Ovary (tissue), 9 donors: ENCODE results near the gene ARNT2. TPM values are rescaled to one million over a fixed set of nuclear protein-coding genes. Genes with fewer than 3 reads are reported as not detected.
A peak's percentile ranks its signal among the peaks of the same experiment; 100 is the strongest.

Source experiments
- DNase-seq, 5 donors: peaks; one replicate each; pipeline ENCODE4 v3.0.0-alpha.2; 2019 to 2020
- H3K27ac ChIP-seq, 2 donors: fragments of 200-600 bp; one replicate each; pipeline versions ENCODE4 v1.5.1 to v1.8.0; 2019 to 2022
- H3K27me3 ChIP-seq: fragments of 200-600 bp; one replicate; pipeline ENCODE4 v1.8.0; 2022
- H3K36me3 ChIP-seq: fragments of 200-600 bp; sonication (generic); one replicate; pipeline ENCODE4 v1.5.1; 2019
- H3K4me1 ChIP-seq: one replicate; pipeline ENCODE4 v1.8.1; 2013; ENCODE audit warnings: mild to moderate bottlenecking, moderate library complexity; ENCODE audit not compliant: insufficient read depth
- H3K4me3 ChIP-seq: fragments of 200-600 bp; sonication (generic); one replicate; pipeline ENCODE4 v1.5.1; 2017
- H3K9me3 ChIP-seq, 2 donors: fragments of 200-600 bp in 1 of 2; sonication (generic) in 1 of 2; one replicate each; pipeline versions ENCODE4 v1.5.1 to v1.8.1; 2013 to 2019; ENCODE audit warnings: mild to moderate bottlenecking in 1 of 2, moderate library complexity in 1 of 2
- EP300 ChIP-seq: sonication (generic); formaldehyde crosslinking; IDR thresholded peaks from one replicate; pipeline ENCODE4 v1.6.1; 2017; ENCODE audit warnings: antibody characterized with exemption
- POLR2A ChIP-seq: fragments of 450-650 bp; IDR thresholded peaks from one replicate; pipeline ENCODE4 v1.6.1; 2017; ENCODE audit warnings: antibody characterized with exemption, mild to moderate bottlenecking, moderate library complexity
- WGBS, 3 donors: extraction: QIAGEN DNeasy Blood & Tissue Kit in 1 of 3; methylation state at CpG; one replicate each; pipeline versions ENCODE4 v1.1.5 to v1.1.7; 2013 to 2017; 5-methylcytosine and 5-hydroxymethylcytosine counted together
- intact Hi-C, 4 donors: fragments of 100-400 bp; cut with DNase I; formaldehyde crosslinking; loops; one replicate each; pipeline versions ENCODE4 v1.11.0 to v1.15.1; 2022 to 2023
- polyA plus RNA-seq, 2 donors: library from polyadenylated mRNA; stranded (reverse); fragments of 200-250 nt in 1 of 2; fragments of 350-450 nt in 1 of 2; fragmentation: Illumina TruSeq in 1 of 2; extraction: RNeasy Lipid Tissue Mini Kit (QIAGEN cat#74804) in 1 of 2; gene quantifications; one replicate each; pipeline ENCODE4 v1.2.3, GENCODE V29; 2013 to 2014
- total RNA-seq, 7 donors: library from RNA; depleted of rRNA in 2 of 7; stranded (reverse); fragments of >200 nt in 2 of 7; fragmentation: NEBNext Ultra II Directional in 3 of 7; extraction: Animal tissue kit (Norgen Biotek cat#: 25700) in 3 of 7; gene quantifications; one replicate each; pipeline versions ENCODE4 v1.1.0 to v1.2.4, GENCODE V29; 2016 to 2023
- TF ChIP-seq, protein P1 (sequence below), 3 donors: fragments of 450-650 bp in 2 of 3; fragments of 200-600 bp in 1 of 3; IDR thresholded peaks; one replicate each; pipeline versions ENCODE4 v1.5.1 to v1.8.0; 2016 to 2022; ENCODE audit warnings: antibody characterized with exemption in 3 of 3, mild to moderate bottlenecking in 1 of 3
- donor health status: DM: no; HTN: no; CAD: no; lungs with moderate emphysema.
- donor health status: DM: no; HTN: no; CAD: no.
- donor health status: Bipolar disorder and iron deficiency.
- donor health status: DM: yes; HTN: yes; CAD: no.
- donor health status: DM: no; HTN: no; CAD: no.
- donor health status: DM: yes; HTN: yes; CAD: no.

Gene ARNT2
- total and polyA plus RNA-seq, 9 donors: 11.0 to 20.5 (median 16.2) TPM

DNA sequence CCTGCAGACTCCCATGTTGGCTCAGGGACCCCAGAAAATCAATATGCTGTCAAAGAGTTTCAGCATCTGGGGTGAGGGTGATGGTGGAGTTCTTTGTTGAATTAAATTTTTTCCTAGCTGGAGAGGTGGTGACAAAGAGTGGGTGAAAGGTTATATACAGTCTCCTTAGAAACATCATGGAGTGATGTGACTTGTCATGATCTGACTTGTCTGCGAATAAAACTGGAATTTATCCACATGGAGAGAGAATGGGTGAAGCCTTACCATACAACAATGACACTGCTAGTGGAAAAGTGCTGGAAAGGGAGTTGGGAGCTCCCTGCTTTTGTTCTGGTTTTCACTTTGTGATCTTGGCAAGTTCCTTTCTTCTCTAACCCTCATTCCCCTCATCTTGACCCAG is 75.0 kb downstream of the ARNT2 start:
- TF ChIP-seq EP300 (no peak), POLR2A (no peak)
- TF ChIP-seq, protein P1, sequence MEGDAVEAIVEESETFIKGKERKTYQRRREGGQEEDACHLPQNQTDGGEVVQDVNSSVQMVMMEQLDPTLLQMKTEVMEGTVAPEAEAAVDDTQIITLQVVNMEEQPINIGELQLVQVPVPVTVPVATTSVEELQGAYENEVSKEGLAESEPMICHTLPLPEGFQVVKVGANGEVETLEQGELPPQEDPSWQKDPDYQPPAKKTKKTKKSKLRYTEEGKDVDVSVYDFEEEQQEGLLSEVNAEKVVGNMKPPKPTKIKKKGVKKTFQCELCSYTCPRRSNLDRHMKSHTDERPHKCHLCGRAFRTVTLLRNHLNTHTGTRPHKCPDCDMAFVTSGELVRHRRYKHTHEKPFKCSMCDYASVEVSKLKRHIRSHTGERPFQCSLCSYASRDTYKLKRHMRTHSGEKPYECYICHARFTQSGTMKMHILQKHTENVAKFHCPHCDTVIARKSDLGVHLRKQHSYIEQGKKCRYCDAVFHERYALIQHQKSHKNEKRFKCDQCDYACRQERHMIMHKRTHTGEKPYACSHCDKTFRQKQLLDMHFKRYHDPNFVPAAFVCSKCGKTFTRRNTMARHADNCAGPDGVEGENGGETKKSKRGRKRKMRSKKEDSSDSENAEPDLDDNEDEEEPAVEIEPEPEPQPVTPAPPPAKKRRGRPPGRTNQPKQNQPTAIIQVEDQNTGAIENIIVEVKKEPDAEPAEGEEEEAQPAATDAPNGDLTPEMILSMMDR (IDR thresholded peaks at IDR 0.05): no peak
- no peaks in the 10 kb centered on the region for H3K9me3 ChIP-seq
- WGBS, 3 donors: 94 to 100% (median 97%) methylated on average over 1 of the region's 1 CpG
- no peak overlapping the region for H3K4me3 ChIP-seq
- intact Hi-C loops: no loop called here
- H3K4me1 ChIP-seq: peaks cover 23% of the 10 kb centered on the region
- no peak for DNase-seq
- H3K36me3 ChIP-seq: no peaks in the 10 kb centered on the region
- no peaks in the 10 kb centered on the region for H3K27me3 ChIP-seq
- no peak overlapping the region for H3K27ac ChIP-seq

DNA sequence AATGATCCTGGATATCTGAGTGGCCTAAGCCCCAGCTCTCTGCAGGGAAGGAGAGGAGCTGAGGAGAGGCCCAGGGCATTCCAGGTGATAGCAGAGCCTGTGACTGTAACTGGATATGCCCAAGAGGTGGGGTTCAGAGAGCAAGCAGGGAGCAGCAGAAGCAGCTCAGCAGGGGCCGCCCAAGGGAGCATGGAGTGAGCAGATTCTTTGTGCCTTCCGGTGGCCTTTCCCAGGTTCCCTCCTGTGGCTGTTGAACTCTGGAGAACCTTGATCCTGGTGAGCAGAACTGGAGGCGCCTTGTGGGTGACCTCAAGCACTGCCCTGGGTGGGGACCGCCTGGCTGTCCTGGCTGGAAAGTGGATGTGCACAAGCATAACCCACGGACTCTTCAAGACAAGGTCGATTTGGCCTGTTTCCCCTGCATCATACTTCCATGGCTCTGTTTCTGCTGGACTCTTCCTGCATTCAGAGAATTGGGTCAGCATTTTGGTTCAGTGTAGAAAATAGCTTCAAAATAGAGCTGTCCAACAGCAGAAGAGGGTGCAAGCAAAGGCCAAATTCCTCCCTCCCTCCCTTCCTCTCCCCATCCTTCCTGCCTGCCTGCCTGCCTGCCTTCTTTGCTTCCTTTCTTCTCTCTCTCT is 76.1 kb downstream of the ARNT2 start:
- WGBS, 3 donors: 29 to 34% (median 31%) methylated on average over 6 of the region's 6 CpGs
- H3K4me1 ChIP-seq: peaks cover 27% of the 10 kb centered on the region
- no peak overlapping the region for H3K4me3 ChIP-seq

DNA sequence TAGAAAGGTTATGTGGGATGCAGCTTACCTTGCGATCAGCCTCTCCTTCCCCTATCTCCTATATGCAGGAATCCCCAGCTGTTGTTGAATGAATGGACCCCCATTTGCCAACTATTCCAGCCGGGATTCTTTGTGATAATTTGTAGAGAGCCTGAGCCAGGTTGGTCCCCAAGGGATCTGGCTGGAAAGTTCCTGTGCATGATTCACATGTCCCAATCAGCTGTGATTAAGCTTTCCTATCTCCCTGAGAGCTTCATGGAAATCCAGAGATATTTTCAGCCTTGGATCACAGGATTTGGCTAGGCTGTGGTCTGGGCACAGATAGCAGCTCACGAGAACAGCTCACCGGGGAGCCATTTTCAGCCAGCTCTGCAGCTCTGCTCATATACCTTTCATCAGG is 76.7 kb downstream of the ARNT2 start:
- H3K4me1 ChIP-seq: peaks cover 33% of the 10 kb centered on the region
- H3K9me3 ChIP-seq: no peaks in the 10 kb centered on the region
- H3K27ac ChIP-seq: peak overlapping the region in 1 of 2 donors; percentile 28
- WGBS, 3 donors: 4 to 9% (median 5%) methylated on average over 4 of the region's 4 CpGs
- H3K4me3 ChIP-seq: no peak overlapping the region
- DNase-seq: peak; percentile 51 to 78 (median 76)
- H3K36me3 ChIP-seq: no peaks in the 10 kb centered on the region
- TF ChIP-seq, protein P1 (IDR thresholded peaks at IDR 0.05): no peak
- no peak for TF ChIP-seq POLR2A
- intact Hi-C loops: no loop called here
- no peaks in the 10 kb centered on the region for H3K27me3 ChIP-seq

More for the DNA sequence above, 76.1 kb downstream of the ARNT2 start:
- Histone ChIP-seq H3K27ac (peak overlapping the region in 1 of 2 donors; percentile 28), H3K27me3 (no peaks in the 10 kb centered on the region), H3K36me3 (no peaks in the 10 kb centered on the region), H3K9me3 (no peaks in the 10 kb centered on the region)
- intact Hi-C loops: no loop called here
- DNase-seq: no peak
- TF ChIP-seq POLR2A (no peak), EP300 (no peak)
- TF ChIP-seq, protein P1 (IDR thresholded peaks at IDR 0.05): no peak

DNA sequence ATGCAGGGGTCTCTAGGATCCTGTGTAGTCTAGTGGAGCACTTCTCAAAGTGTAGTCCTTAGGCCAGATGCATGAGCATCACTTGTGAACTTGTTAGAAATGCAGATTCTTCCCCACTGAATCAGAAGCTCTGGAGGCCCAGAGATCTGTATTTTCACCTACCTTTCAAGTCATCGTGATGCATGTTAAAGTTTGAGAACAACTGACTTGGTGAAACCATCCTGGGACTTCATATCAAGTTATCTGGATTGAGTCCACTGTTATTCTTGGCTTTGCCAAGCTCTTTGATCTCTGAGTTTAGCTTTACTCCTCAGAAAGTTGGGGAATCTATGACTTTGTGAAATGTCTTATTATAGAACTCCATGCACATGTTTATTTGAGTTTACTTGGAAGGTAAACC is 78.5 kb downstream of the ARNT2 start:
- no peak overlapping the region for H3K27ac ChIP-seq
- DNase-seq: no peak
- H3K27me3 ChIP-seq: no peaks in the 10 kb centered on the region
- TF ChIP-seq EP300 (no peak), POLR2A (no peak)
- TF ChIP-seq, protein P1 (IDR thresholded peaks at IDR 0.05): no peak
- no peaks in the 10 kb centered on the region for H3K36me3 ChIP-seq
- peaks cover 39% of the 10 kb centered on the region for H3K4me1 ChIP-seq
- WGBS, 3 donors: 60 to 63% (median 61%) methylated on average over 1 of the region's 1 CpG
- H3K9me3 ChIP-seq: no peaks in the 10 kb centered on the region
- intact Hi-C loops: no loop called here
- H3K4me3 ChIP-seq: no peak overlapping the region
